ENCODE results near the gene TRIP12.

GRCh38 chr2:229925201-229925600, 3.4 kb upstream of the TRIP12 start:
- TF ChIP-seq TAF1 (IDR thresholded peaks at IDR 0.05; ENCODE audit: borderline replicate concordance, insufficient read depth, low read length) (no peak), REST (IDR thresholded peaks at IDR 0.05; ENCODE audit: insufficient read depth in 1 of 2, low read depth in 2 of 2, low read length in 2 of 2) (no peak), POLR2AphosphoS5 (IDR thresholded peaks at IDR 0.05; ENCODE audit: low read depth, low read length) (no peak), SIN3A (IDR thresholded peaks at IDR 0.05; ENCODE audit: borderline replicate concordance, insufficient read depth, low read length) (no peak), FOXP2 (optimal IDR thresholded peaks at IDR 0.05; ENCODE audit: borderline replicate concordance, extremely low read depth, extremely low read length, insufficient read depth) (no peak)

Measured in PFSK-1 (cell line).